Measurements from ENCODE around the gene RCE1.

RCE1 gene

GRCh38 chr11:66864924-66865697 is 21.9 kb downstream of the RCE1 start:
- no peak for TF ChIP-seq POLR2A (IDR thresholded peaks at IDR 0.05; ENCODE audit: low read depth, low read length)
- DNase-seq (ENCODE audit: insufficient read length, low spot score) (no peak), FAIRE-seq (no peak)

DNA sequence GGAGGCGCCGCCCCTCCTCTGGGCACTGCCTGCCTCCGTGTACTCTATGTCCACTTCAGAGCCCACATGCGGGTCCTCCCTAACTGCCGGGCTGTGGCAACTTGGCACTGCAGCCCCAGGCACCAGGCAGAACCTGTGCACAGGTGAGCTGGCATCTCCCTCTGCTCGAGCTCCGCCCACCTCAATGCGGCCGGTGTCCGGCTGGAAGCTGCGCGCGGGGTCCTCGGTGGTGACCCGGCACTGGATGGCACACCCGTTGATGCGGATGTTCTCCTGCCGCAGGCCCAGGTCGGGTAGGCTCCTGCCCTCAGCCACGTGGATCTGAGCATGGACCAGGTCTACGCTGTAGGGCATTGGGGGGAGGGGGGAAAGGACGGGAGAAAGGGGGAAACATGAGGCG is 22.8 kb downstream of the RCE1 start:
- FAIRE-seq (no peak), DNase-seq (ENCODE audit: insufficient read length, low spot score) (no peak)
- TF ChIP-seq POLR2A (IDR thresholded peaks at IDR 0.05; ENCODE audit: low read depth, low read length), result no peak

DNA sequence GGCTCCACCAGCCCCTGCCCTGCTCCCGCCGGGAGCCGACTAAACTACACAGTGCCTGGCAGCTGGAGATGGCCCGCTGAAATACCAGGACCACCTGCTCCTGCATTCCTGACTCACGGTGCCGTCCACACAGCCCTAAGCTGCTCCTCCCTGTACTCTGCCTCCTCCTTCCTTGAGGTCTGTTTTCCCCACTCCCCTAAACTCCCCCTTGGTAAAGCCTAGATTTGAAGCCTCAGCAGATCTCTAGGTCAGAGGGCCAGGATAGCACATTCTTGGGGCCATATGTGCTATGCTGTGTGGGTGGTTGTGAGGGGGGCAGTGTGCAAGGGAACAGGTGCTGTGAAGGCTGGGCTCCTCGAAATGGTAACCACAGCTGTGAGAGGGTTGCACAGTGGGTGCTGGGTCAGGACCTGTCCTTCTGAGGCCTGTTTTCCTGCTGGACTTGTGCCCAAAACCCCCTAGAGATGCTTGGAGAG is 23.3 kb downstream of the RCE1 start:
- no peak for FAIRE-seq
- no peak for DNase-seq (ENCODE audit: insufficient read length, low spot score)
- no peak for TF ChIP-seq POLR2A (IDR thresholded peaks at IDR 0.05; ENCODE audit: low read depth, low read length)

DNA sequence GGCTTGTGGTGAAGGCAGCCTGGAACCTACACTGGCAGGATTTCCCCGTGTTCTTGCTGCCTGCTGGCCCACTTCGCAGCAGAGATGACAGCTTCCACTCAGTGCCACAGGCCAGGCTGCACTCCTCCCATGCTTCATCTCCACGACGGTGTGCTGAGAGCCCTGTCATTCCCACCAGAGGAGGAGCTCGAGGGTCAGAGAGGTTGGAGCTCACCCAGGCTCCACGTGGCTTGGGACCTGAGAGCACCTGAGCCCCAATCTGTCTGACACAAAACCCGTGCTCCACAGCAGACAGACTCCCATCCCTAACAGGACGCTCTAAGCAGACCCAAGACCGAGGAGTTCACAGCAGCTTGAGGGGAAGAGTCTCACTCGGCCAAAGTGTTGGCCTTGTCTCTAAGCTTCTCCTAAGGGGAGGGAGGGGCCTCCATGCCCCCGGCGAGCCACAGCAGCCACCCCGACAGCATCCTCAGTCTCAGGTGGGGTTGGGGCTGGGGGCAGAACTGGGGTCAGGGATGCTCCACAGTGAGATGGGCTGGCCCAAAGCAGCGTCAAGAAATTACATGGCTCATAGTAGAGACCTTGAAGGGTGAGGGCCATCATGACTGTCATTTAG is 24.3 kb downstream of the RCE1 start:
- FAIRE-seq (no peak), DNase-seq (ENCODE audit: insufficient read length, low spot score) (no peak)
- TF ChIP-seq POLR2A (IDR thresholded peaks at IDR 0.05; ENCODE audit: low read depth, low read length), result no peak

DNA sequence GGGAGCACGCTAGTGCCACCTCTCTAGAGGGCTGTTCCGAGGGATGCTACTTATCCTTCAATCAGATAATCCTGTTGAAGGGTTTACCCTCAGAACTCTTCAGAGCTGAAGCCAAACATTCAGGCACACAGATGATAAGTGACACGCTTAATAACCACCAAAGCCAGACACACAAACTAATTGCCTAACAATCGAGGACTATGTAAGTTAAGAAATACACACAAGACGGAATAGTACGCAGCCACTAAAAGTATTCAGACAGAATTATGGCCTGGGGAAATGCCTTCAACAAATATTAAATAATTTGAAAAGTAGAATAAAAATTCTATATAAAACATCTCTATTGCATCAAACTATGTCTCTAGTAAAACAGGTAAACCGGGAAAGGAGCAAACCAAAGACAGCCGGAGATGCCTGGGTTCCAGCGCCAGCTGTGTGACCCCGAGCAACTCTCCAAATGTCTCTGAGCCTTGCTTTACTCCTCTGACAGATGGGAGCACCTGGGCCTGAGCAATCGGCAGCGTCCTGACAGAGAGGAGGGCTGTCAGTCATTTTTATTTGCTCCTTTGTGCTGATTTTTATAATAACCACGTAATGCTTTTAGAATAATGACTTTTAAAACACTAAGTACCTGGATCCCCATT is 25.0 kb downstream of the RCE1 start:
- no peak for TF ChIP-seq POLR2A (IDR thresholded peaks at IDR 0.05; ENCODE audit: low read depth, low read length)
- FAIRE-seq, result no peak
- no peak for DNase-seq (ENCODE audit: insufficient read length, low spot score)

DNA sequence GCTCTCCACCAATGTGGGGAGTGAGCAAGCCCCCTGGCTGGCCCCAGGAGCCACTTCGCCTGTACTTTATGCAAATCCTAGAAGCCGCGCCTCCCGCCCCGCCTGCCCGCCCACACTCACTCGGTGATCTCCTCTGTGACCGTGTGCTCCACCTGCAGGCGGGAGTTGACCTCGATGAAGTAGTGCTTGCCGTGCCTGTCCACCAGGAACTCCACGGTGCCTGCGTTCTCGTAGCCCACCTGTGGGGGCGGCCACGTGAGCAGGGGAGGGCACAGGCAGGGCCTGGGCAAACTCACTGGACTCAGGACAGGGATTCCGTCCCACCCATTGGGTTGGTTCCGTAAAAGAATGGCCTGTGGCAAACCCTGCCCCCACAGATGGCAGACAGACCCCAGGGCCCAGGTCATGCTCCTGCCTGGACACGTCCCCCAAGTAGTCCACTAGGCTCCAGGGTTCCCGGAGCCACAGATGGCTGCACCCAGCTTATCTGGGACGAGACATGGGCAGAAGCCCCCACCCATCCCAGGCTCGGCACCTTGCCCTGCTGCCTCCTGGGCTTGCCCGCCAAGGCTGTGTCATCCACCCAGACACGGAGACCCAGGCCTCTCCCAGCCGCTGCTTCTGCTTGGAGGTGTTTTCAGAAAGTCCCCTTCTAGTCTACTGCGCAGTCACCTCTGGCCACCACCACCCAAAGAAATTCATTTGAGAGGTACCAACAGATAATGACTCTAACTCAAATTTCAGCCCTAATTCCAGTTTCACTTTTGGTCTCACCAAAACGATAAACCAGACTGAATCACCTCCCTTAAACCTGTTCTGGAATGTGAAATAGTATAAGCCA is 25.7 kb downstream of the RCE1 start:
- no peak for FAIRE-seq
- DNase-seq (ENCODE audit: insufficient read length, low spot score), result no peak
- no peak for TF ChIP-seq POLR2A (IDR thresholded peaks at IDR 0.05; ENCODE audit: low read depth, low read length)

GRCh38 chr11:66869567-66869870 is 26.3 kb downstream of the RCE1 start:
- no peak for FAIRE-seq
- no peak for DNase-seq (ENCODE audit: insufficient read length, low spot score)
- TF ChIP-seq POLR2A (IDR thresholded peaks at IDR 0.05; ENCODE audit: low read depth, low read length), result no peak

- no peak for TF ChIP-seq POLR2A (IDR thresholded peaks at IDR 0.05; ENCODE audit: low read depth, low read length)
- DNase-seq (ENCODE audit: insufficient read length, low spot score) (no peak), FAIRE-seq (no peak)
Measured at GRCh38 chr11:66870131-66870530, 26.9 kb downstream of the RCE1 start.

GRCh38 chr11:66870616-66871520 is 27.6 kb downstream of the RCE1 start:
- no peak for FAIRE-seq
- TF ChIP-seq POLR2A (IDR thresholded peaks at IDR 0.05; ENCODE audit: low read depth, low read length), result no peak

GRCh38 chr11:66871521-66871901 is 28.3 kb downstream of the RCE1 start:
- FAIRE-seq (no peak), DNase-seq (ENCODE audit: insufficient read length, low spot score) (no peak)
- no peak for TF ChIP-seq POLR2A (IDR thresholded peaks at IDR 0.05; ENCODE audit: low read depth, low read length)

More at GRCh38 chr11:66870616-66871520, 27.6 kb downstream of the RCE1 start:
- DNase-seq (ENCODE audit: insufficient read length, low spot score), result no peak

GRCh38 chr11:66874232-66874631 is 31.0 kb downstream of the RCE1 start:
- FAIRE-seq, result no peak
- TF ChIP-seq POLR2A (IDR thresholded peaks at IDR 0.05; ENCODE audit: low read depth, low read length), result no peak
- no peak for DNase-seq (ENCODE audit: insufficient read length, low spot score)

DNA sequence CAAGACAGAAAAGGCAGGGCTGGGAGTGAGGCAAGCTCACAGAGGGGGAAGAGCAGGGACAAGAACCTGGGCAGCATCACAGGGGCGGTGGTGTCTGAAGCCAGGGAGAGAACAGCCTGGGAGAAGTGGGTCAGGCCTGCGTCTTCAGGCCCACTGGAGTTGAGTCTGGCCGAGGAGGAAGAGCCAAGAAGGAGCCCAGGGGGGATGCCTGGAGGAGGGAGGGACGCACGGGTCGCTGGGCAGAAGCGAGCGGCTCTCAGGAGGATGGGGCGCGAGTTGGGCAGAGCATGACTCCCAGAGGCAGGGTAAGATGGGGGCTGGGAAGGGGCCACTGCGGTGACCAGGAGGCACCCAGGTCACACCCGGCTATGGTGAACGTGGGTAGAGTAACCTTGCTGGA is 32.1 kb downstream of the RCE1 start:
- no peak for TF ChIP-seq POLR2A (IDR thresholded peaks at IDR 0.05; ENCODE audit: low read depth, low read length)
- no peak for DNase-seq (ENCODE audit: insufficient read length, low spot score)
- no peak for FAIRE-seq
